Ishikawa (cell line): Measurements from ENCODE around the gene GMDS.

Experiments used
- CREB1 ChIP-seq: IDR thresholded peaks from 2 replicates; pipeline ENCODE4 v1.6.1; 2012; ENCODE audit warnings: low read depth
- EP300 ChIP-seq: IDR thresholded peaks from 2 replicates; pipeline ENCODE4 v1.6.1; 2012; ENCODE audit warnings: borderline replicate concordance
- TEAD4 ChIP-seq: IDR thresholded peaks from 2 replicates; pipeline ENCODE4 v1.6.1; 2012

- no peak for TF ChIP-seq CREB1
- TF ChIP-seq EP300 = no peak
- no peak for TF ChIP-seq TEAD4
Observed at GRCh38 chr6:1869308-1869707, 376.1 kb downstream of the GMDS start.
